ENCODE measurements around the gene ZFP91. TPM values are rescaled to one million over a fixed set of nuclear protein-coding genes. Genes with fewer than 3 reads are reported as not detected.
A peak's percentile ranks its signal among the peaks of the same experiment; 100 is the strongest.

The ZFP91 gene
- total and polyA plus RNA-seq, 7 donors = 27.8 to 94.1 (median 68.4) TPM

GRCh38 chr11:58654079-58654907 is 75.4 kb downstream of the ZFP91 start:
- peak; percentile 81 to 94 (median 92) for ATAC-seq
- Histone ChIP-seq H3K36me3 (ENCODE audit: insufficient read depth in 1 of 2, low read depth in 1 of 2) (no peaks in the 10 kb centered on the region), H3K27ac (no peak overlapping the region), H3K27me3 (ENCODE audit: insufficient read depth in 3 of 3, low read length in 2 of 3) (no peaks in the 10 kb centered on the region), H3K4me3 (no peak overlapping the region), H3K9me3 (no peaks in the 10 kb centered on the region), H3K4me1 (no peaks in the 10 kb centered on the region)
- WGBS, 3 donors = 26 to 29% (median 28%) methylated on average over 12 of the region's 12 CpGs
- peak; percentile 74 to 82 for DNase-seq
- TF ChIP-seq CTCF (IDR thresholded peaks at IDR 0.05) = peak; percentile 81
- intact Hi-C loops (cut with DNase I) = loop anchor here (10.0 kb wide), 1 partner anchor 481 kb away; no protein-coding TSS in a partner anchor

DNA sequence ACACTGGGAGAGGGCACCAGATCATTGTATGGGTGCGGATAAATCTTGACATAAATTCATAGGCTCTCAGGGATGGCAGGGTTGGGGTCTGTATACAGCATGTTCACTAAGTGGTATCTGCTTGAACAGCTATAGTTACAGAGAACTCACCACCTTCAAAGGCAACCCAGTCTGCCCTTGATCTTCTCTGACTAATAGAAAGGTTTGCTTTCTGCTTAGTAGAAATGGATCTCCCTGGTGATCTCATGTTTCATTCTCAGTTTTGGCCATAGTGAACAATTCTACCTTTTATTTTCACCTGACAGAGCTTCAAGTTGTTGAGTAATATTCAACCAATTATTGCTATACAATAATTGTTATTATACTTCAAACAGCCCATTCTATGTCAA is 76.0 kb downstream of the ZFP91 start:
- Histone ChIP-seq H3K27me3 (ENCODE audit: insufficient read depth in 3 of 3, low read length in 2 of 3) (no peaks in the 10 kb centered on the region), H3K4me1 (no peaks in the 10 kb centered on the region), H3K9me3 (no peaks in the 10 kb centered on the region), H3K36me3 (ENCODE audit: insufficient read depth in 1 of 2, low read depth in 1 of 2) (no peaks in the 10 kb centered on the region), H3K4me3 (no peak overlapping the region), H3K27ac (no peak overlapping the region)
- DNase-seq (no peak), ATAC-seq (no peak)
- no peak for TF ChIP-seq CTCF (IDR thresholded peaks at IDR 0.05)
- intact Hi-C loops (cut with DNase I) = loop anchor here (10.0 kb wide), 1 partner anchor 480 kb away; no protein-coding TSS in a partner anchor
- WGBS, 3 donors = 86 to 100% (median 95%) methylated on average over 1 of the region's 1 CpG

DNA sequence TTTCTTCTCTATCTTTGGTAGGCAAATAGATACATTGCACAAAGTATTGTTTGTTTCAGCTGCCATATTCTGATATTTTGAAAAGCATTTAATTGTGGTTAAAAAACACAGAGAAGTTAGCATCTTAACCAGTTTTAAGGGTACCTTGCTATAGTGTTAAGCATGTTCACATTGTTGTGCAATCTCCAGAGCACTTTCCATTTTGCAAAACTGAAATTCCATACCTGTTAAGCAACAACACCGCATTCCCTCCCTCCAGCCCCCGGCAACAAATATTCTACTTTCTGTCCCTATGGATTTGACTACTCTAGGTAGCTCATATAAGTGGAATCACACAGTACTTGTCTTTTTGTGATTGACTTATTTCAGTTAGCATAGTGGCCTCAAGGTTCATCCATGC is 77.5 kb downstream of the ZFP91 start:
- intact Hi-C loops (cut with DNase I) = loop anchor here (10.0 kb wide), 1 partner anchor 478 kb away; no protein-coding TSS in a partner anchor
- Histone ChIP-seq H3K27me3 (ENCODE audit: insufficient read depth in 3 of 3, low read length in 2 of 3) (no peaks in the 10 kb centered on the region), H3K27ac (no peak overlapping the region), H3K4me3 (no peak overlapping the region), H3K4me1 (no peaks in the 10 kb centered on the region), H3K9me3 (no peaks in the 10 kb centered on the region), H3K36me3 (ENCODE audit: insufficient read depth in 1 of 2, low read depth in 1 of 2) (no peaks in the 10 kb centered on the region)
- ATAC-seq (no peak), DNase-seq (no peak)
- WGBS, 3 donors = 85 to 89% (median 86%) methylated on average over 2 of the region's 2 CpGs
- TF ChIP-seq CTCF (IDR thresholded peaks at IDR 0.05) = no peak

DNA sequence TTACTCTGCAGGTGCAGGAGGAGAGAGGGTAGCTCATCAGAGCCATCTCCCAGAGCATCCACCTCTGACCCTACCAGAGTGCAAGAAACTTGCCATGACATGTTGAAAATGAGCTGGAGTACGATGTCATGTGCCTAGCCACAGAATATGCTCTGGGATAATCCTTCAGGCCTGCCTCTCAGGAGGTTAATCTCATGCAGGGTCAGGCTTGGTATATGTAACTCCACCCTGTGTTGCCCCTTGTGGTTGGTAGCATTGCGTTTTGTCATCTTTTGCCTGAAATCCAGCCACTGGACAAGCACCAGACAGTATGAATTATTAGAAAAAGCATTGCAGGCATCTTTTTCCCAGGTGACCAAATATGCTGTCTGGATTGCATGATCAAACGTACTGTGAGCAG is 79.8 kb downstream of the ZFP91 start:
- TF ChIP-seq CTCF (IDR thresholded peaks at IDR 0.05) = no peak
- Histone ChIP-seq H3K27ac (no peak overlapping the region), H3K9me3 (no peaks in the 10 kb centered on the region), H3K4me1 (no peaks in the 10 kb centered on the region), H3K36me3 (ENCODE audit: insufficient read depth in 1 of 2, low read depth in 1 of 2) (no peaks in the 10 kb centered on the region), H3K4me3 (no peak overlapping the region), H3K27me3 (ENCODE audit: insufficient read depth in 3 of 3, low read length in 2 of 3) (peaks cover 0 to 6% (median 0%) of the 10 kb centered on the region in 3 donors)
- WGBS, 3 donors = 59 to 64% (median 61%) methylated on average over 3 of the region's 3 CpGs
- DNase-seq (no peak), ATAC-seq (no peak)
- intact Hi-C loops (cut with DNase I) = loop anchor here (10.0 kb wide), 1 partner anchor 476 kb away; no protein-coding TSS in a partner anchor

Data from psoas muscle (tissue), 8 donors.